ENCODE measurements around the gene LSG1.

LSG1 gene

GRCh38 chr3:194686816-194687637, 15.0 kb upstream of the LSG1 start:
- DNase-seq = no peak

- no peak for DNase-seq
These were observed 14.4 kb upstream of the LSG1 start for GRCh38 chr3:194686414-194686815.

GRCh38 chr3:194685718-194686413, 13.9 kb upstream of the LSG1 start, which contains the start of gene FAM43A:
TSS of gene FAM43A (plus strand) at chr3:194685883. CDS start at chr3:194686827, 944 bp downstream.
- peak; percentile 76 for DNase-seq

DNA sequence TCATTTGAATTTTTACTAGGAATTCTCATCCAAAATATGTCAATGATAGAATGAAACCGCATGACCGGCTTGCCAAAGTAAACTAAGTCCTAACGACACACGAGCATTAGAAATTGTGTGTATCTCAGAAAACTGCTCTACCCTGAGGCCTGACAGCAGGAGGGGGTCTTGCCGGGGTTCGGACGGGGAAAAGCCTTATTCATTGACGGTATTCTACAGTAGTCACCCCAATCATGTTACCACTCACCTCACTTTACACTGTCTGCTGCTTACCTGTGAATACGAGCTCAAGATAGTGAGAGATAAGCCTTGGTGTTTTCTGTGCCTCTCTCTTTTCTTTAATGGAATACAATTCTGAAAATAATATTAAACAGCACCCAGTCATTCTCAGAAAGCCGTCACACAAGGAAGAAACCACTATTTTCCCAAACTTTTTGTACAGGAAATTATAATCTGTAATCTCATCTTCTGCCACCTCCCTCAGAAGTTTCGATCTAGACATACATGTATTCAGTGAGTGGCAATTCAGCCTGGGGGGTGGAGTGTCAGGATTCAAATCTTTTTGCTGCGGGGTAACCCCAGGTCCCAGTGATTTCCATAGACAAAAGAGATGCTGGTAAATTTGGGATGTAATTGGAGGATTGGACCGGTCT, 13.2 kb upstream of the LSG1 start:
- DNase-seq = no peak

GRCh38 chr3:194683380-194683779, 11.4 kb upstream of the LSG1 start:
- DNase-seq = no peak

DNA sequence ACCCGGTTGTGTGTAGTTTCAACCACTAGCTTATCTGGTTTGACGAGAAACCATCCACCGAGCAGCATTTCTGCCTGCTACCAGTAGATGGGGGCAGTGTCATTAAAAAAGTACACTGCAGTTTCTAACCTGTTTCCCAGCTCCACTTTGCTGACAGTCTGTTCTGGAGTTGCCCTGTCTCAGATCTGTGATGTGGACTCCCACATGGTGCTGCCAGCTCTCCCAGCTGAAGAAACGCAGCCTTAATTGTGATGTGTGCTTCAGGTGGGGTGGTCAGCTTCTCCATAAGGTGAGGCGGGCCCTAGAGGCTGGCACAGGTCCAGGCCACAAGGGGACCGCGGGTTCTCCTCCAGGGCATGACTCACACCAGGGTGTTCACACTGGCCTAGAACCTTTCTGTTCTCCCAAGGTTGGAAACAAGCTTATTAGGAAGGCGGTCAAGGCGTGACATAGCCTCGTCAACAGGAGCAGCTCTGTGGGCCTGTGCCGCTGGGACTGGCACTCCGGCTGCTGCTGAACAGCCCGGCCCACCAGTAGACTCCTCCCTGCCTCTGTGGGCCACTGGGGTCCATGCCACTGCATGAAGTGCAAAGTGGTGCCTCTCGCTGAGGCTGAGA, 10.8 kb upstream of the LSG1 start:
- DNase-seq = peak; percentile 42

DNA sequence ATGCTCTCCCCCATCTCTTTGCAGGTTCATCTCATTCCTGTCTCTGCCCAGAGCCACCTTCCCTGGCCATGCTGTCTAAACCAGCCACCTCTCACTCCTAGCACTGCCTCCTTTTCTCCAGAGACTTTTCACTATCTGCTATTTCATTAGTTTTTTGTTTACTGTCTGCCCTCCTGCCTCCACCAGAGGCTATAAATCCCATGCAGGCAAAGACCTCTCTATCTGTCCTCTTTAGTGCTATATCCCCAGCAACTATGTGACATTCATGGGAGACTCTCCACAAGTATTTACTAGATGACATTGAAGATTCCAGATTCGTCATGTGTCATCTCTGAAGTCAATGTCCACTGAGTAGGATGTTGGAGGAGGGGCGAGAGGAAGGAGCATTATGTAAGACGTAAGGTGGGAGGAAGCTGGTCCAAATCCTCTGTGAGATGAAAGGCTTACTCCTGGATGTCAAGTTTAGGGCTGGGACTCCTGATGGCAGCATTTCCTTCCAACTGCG, 10.2 kb upstream of the LSG1 start:
- DNase-seq = no peak

GRCh38 chr3:194680888-194681615, 9.1 kb upstream of the LSG1 start:
- no peak for DNase-seq

GRCh38 chr3:194676471-194676870, 4.5 kb upstream of the LSG1 start:
- DNase-seq = no peak

DNA sequence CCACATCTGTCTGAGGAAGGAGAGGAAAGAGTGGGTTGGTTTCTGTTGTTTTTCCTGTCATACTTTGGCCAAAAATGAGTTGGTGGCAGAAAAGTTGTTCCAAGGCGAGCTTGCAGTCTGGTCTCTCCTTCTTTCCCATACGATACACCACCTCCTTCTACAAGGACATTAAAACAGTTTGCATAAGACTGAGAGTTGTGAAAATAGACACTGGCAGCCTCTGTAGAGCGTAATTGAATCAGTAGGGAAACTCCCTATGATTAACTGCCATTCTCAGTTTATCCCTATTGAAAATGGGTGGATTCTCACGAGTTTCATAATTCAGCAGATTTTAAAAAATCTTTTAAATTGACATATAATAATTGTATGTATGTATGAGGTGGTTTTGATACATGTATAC, 3.7 kb upstream of the LSG1 start:
- no peak for DNase-seq

- no peak for DNase-seq
These were observed 3.2 kb upstream of the LSG1 start for GRCh38 chr3:194675081-194675640.

- DNase-seq = no peak
These were observed 1.8 kb upstream of the LSG1 start for GRCh38 chr3:194673761-194674160.

DNA sequence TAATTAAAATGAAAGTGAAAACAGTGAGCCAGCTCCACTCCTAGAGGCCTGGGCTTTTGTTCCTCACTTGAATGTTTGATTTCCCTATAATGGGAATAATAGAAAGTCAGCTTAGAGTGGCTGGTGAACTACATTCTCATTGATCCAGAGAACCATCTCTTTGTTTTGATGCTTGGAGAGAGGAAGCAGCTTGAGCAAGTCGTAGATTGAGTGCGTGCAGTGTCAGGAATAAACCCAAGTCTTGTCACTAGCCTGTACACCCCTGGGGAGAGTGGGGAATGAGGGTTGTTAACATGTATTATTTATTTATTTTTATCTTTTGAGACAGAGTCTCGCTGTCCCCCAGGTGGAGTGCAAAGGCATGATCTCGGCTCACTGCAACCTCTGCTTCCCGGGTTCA, 885 bp upstream of the LSG1 start:
- DNase-seq = no peak

- peak; percentile 53 for DNase-seq
These were observed 486 bp downstream of the LSG1 start for GRCh38 chr3:194671511-194671899.

DNA sequence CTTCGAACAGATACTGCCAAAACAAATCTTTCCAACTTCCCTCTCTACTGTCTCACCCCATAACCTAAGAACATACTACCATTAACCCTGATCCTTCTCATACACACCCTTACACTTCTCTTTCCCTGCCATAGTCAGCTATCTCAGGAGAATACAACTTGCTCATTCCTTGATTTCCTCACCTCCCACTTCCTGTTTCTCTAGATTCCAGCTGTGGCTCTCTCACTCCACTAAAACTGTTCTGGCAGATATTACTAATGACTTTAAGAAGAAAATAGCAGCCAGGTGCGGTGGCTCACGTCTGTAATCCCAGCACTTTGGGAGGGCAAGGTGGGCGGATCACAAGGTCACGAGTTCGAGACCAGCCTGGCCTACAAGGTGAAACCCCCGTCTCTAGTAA, 4.6 kb downstream of the LSG1 start:
- no peak for DNase-seq

- DNase-seq = no peak
These were observed 7.1 kb downstream of the LSG1 start for GRCh38 chr3:194664857-194665256.

GRCh38 chr3:194661946-194662345, 10.0 kb downstream of the LSG1 start:
- no peak for DNase-seq

GRCh38 chr3:194661374-194661773, 10.6 kb downstream of the LSG1 start:
- DNase-seq = no peak

GRCh38 chr3:194659778-194660177, 12.2 kb downstream of the LSG1 start:
- no peak for DNase-seq

DNA sequence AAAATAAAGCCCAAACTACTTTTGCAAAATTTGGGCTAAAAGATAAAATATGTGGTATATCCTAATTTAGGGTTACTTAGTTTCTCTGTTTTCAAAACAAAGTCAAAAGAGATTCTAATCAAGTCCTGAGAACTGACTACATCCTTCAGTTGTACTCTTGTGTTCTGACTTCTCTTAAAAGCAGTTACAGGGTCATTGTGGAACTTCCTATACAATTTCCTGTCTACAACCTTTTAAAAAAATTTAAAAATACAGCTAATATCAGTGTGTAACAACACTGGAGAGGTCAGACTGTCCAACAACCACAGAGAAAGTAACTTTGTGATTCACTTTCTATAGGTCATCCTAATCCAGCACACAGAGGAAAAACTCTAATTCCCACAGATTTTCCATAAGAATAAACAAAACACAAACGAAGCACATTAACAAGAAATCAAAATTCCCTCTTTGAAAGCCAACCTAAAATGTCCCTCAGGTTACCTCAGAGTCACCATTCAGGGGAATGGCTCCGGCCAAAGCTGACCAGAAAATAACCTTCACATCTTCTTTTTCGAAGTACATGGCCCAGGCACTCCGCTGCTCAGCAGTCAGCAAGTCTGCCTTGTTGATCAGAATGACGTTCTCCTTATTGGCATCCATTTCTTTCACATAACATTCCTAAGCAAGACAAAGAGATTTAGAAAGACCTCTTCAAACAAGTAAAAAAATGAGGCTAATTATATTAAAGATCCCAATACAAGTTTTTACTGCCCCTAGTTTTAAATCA, 13.3 kb downstream of the LSG1 start:
- no peak for DNase-seq

GRCh38 chr3:194657439-194657838, 14.6 kb downstream of the LSG1 start:
- no peak for DNase-seq
